Endothelial cell of umbilical vein (primary cell): ENCODE data around the gene AMELX. TPM values are rescaled to one million over a fixed set of nuclear protein-coding genes. Genes with fewer than 3 reads are reported as not detected.

ENCODE experiments used
- BruUV-seq: library from RNA; stranded (reverse); fragments of 400-500 nt; replicated peaks from 2 replicates; lab custom pipeline; 2021; lab: Mats Ljungman, UMichigan
- CTCF ChIA-PET: fragments of 300-600, 350-600 bp; sonication (Branson Sonifier 250); formaldehyde crosslinking; loops from one replicate; lab custom pipeline; 2021; ENCODE audit warnings: antibody characterized with exemption, inconsistent platforms; lab: Charles Lee
- POLR2A ChIA-PET: fragments of 300-600, 350-600 bp; sonication (Branson Sonifier 250); formaldehyde crosslinking; loops from one replicate; lab custom pipeline; 2021; ENCODE audit warnings: antibody characterized with exemption, inconsistent platforms; lab: Charles Lee
- DNase-seq: peaks from one replicate; pipeline ENCODE4 v3.0.0-alpha.2; 2011; ENCODE audit warnings: low read depth, low spot score
- FAIRE-seq: peaks from 2 replicates; lab custom pipeline; 2011; peaks lifted over from hg19 to GRCh38; lab: Jason Lieb, UNC
- H2AFZ ChIP-seq: 2 replicates; pipeline ENCODE4 v1.6.0; 2012; ENCODE audit warnings: low read depth, low read length, control low read depth, inconsistent platforms
- H3K27ac ChIP-seq: 2 replicates; pipeline ENCODE4 v1.5.1; 2011; ENCODE audit warnings: low read depth, mild to moderate bottlenecking, control low read depth, low read length, moderate library complexity; ENCODE audit not compliant: insufficient read depth
- H3K27me3 ChIP-seq, 2 experiments: 2 replicates each; pipeline versions ENCODE4 v1.6.0 to v1.6.1; 2011; ENCODE audit warnings: low read length in 2 of 2, mixed read lengths in 1 of 2; ENCODE audit not compliant: control insufficient read depth in 2 of 2, insufficient read depth in 2 of 2
- H3K36me3 ChIP-seq, 2 experiments: 2 replicates in 1 of 2; 3 replicates in 1 of 2; pipeline ENCODE4 v1.5.1; 2011; ENCODE audit warnings: low read length in 2 of 2, mild to moderate bottlenecking in 1 of 2, moderate library complexity in 1 of 2; ENCODE audit not compliant: control insufficient read depth in 2 of 2, insufficient read depth in 2 of 2; ENCODE audit errors: extremely low read depth in 1 of 2
- H3K4me1 ChIP-seq: 3 replicates; pipeline ENCODE4 v1.5.1; 2011; ENCODE audit warnings: mild to moderate bottlenecking, low read length; ENCODE audit not compliant: control insufficient read depth, insufficient read depth; ENCODE audit errors: extremely low read depth
- H3K4me2 ChIP-seq: 2 replicates; pipeline ENCODE4 v1.6.1; 2011; ENCODE audit warnings: low read length, control low read depth, mixed read lengths; ENCODE audit not compliant: insufficient read depth
- H3K4me3 ChIP-seq, 3 experiments: fragments of 200-600 bp in 1 of 3; sonication (generic), shearing (Covaris generic) in 1 of 3; replicated peaks in 1 of 3; 2 replicates each; pipeline ENCODE4 v1.5.1; 2011 to 2016; ENCODE audit warnings: control low read depth in 3 of 3, low read length in 3 of 3, mild to moderate bottlenecking in 2 of 3, inconsistent platforms in 1 of 3, low read depth in 1 of 3, moderate library complexity in 1 of 3; ENCODE audit not compliant: insufficient read depth in 1 of 3
- H3K79me2 ChIP-seq: 2 replicates; pipeline ENCODE4 v1.6.0; 2012; ENCODE audit warnings: low read length, inconsistent platforms; ENCODE audit not compliant: control insufficient read depth, insufficient read depth
- H3K9ac ChIP-seq: replicated peaks from 2 replicates; pipeline ENCODE3; 2011; ENCODE audit warnings: low read length, control low read depth; ENCODE audit not compliant: insufficient read depth; ENCODE audit errors: extremely low read depth
- H3K9me1 ChIP-seq: replicated peaks from 3 replicates; pipeline ENCODE4 v1.6.0; 2011; ENCODE audit warnings: mild to moderate bottlenecking, low read length; ENCODE audit not compliant: control insufficient read depth, insufficient read depth; ENCODE audit errors: extremely low read depth
- H3K9me3 ChIP-seq: replicated peaks from 2 replicates; pipeline ENCODE4 v1.5.1; 2012; ENCODE audit warnings: low read length, inconsistent platforms; ENCODE audit not compliant: control insufficient read depth, insufficient read depth
- H4K20me1 ChIP-seq: replicated peaks from 2 replicates; pipeline ENCODE3; 2011; ENCODE audit warnings: mild to moderate bottlenecking, low read length; ENCODE audit not compliant: control insufficient read depth, insufficient read depth; ENCODE audit errors: extremely low read depth
- EZH2 ChIP-seq: IDR thresholded peaks from 2 replicates; pipeline ENCODE4 v1.6.1; 2012; ENCODE audit warnings: borderline replicate concordance, low read depth, mild to moderate bottlenecking, moderate library complexity, low read length, inconsistent platforms; ENCODE audit not compliant: severe bottlenecking
- FOS ChIP-seq: IDR thresholded peaks from 2 replicates; pipeline ENCODE4 v1.6.1; 2011; ENCODE audit warnings: mild to moderate bottlenecking, low read length, moderate library complexity, borderline replicate concordance; ENCODE audit not compliant: insufficient read depth
- GATA2 ChIP-seq: IDR thresholded peaks from 2 replicates; pipeline ENCODE4 v1.7.0; 2011; ENCODE audit warnings: low read depth, mild to moderate bottlenecking, moderate library complexity, mixed read lengths, low read length; ENCODE audit not compliant: insufficient read length, insufficient read depth
- JUN ChIP-seq: IDR thresholded peaks from 2 replicates; pipeline ENCODE4 v1.6.1; 2011; ENCODE audit warnings: borderline replicate concordance, low read depth; ENCODE audit not compliant: insufficient read length, insufficient read depth
- MAX ChIP-seq: IDR thresholded peaks from 2 replicates; pipeline ENCODE4 v1.6.1; 2011; ENCODE audit not compliant: insufficient read depth, insufficient read length
- MYC ChIP-seq: IDR thresholded peaks from one replicate; pipeline ENCODE4 v1.6.1; 2011; ENCODE audit warnings: mild to moderate bottlenecking, low read depth, low read length
- POLR2A ChIP-seq: IDR thresholded peaks from 2 replicates; pipeline ENCODE4 v1.6.1; 2012; ENCODE audit warnings: low read depth, mild to moderate bottlenecking, control low read depth, low read length
- POLR2AphosphoS5 ChIP-seq: IDR thresholded peaks from 2 replicates; pipeline ENCODE4 v1.6.1; 2012; ENCODE audit warnings: low read depth, mild to moderate bottlenecking, control low read depth, low read length, moderate library complexity; ENCODE audit not compliant: insufficient read depth
- dilution Hi-C: fragments of 300-500 bp; cut with MboI; formaldehyde crosslinking; loops from one replicate; pipeline ENCODE4 v1.15.0; 2019; ENCODE audit warnings: low sequenced_read_pairs; ENCODE audit not compliant: extremely low pct_ligation_motif_present
- intact Hi-C: fragments of 100-400 bp; cut with micrococcal nuclease; formaldehyde crosslinking; loops from one replicate; pipeline ENCODE4 v1.10.0; 2022
- polyA plus RNA-seq, 4 experiments: library from polyadenylated mRNA; depleted of rRNA in 3 of 4; stranded (reverse) in 3 of 4; unstranded in 1 of 4; fragments of >200 nt; gene quantifications; 2 replicates each; pipeline versions ENCODE4 v1.2.1 to v1.2.3, GENCODE V29; 2011 to 2012; ENCODE audit warnings: missing spikeins in 1 of 4
- total RNA-seq: library from RNA; stranded (reverse); gene quantifications from 2 replicates; pipeline ENCODE4 v1.2.3, GENCODE V29; 2021
- TF ChIP-seq, protein P1 (sequence below), 2 donors: IDR thresholded peaks; 1 replicate in 1 of 2; 2 replicates in 1 of 2; pipeline ENCODE4 v1.5.1; 2011; ENCODE audit warnings: low read length in 2 of 2, mild to moderate bottlenecking in 2 of 2, moderate library complexity in 2 of 2, control low read depth in 1 of 2, inconsistent platforms in 1 of 2, low read depth in 1 of 2; ENCODE audit not compliant: insufficient read depth in 1 of 2; ENCODE audit errors: extremely low read depth in 1 of 2

AMELX gene
- total and polyA plus RNA-seq, 2 donors (not counting 3 experiments of a cell fraction or from before 2014, with no cell fraction given) = not detected

DNA sequence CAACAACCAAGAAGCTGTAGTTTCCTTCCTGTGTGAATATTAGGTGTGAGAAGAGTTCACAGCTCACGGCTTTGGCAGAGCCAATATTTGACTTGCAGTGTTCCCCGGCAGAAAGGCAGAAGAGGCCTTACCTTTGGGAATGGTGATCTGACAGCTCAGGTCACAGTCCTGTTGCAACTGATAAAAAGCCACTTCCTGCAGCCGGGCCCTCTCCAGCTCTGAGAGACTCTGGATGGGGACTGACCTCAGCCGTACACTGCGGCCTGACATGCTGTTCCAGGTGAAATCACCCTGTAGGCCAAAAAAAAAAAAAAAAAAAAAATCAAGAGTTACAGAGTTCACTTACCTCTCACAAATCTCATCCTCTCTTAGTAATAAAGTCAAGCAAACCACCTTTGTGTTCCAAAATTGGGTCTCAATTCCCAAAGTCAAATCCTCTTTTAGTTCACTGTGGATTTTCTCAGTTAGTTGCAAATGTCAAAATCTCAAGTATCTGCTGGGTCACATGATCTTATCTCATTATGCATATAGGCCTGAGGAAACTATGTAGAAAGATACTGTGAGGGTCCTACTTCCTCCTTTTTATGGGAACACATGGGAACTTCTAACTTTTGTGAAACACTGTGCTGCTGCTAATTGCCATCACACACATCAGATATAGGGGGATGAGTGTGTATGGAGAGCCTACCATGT lies 38.6 kb upstream of the AMELX start:
- H4K20me1 ChIP-seq = no peaks in the 10 kb centered on the region
- no peak overlapping the region for H3K4me3 ChIP-seq
- H3K4me1 ChIP-seq = no peaks in the 10 kb centered on the region
- no peak for FAIRE-seq
- H3K9me1 ChIP-seq = no peaks in the 10 kb centered on the region
- no peak for DNase-seq
- H3K36me3 ChIP-seq = no peaks in the 10 kb centered on the region
- no peaks in the 10 kb centered on the region for H3K9me3 ChIP-seq
- POLR2A ChIA-PET = no interaction called here
- CTCF ChIA-PET = no interaction called here
- dilution Hi-C loops = no loop called here
- no TSS peak for BruUV-seq
- no peak overlapping the region for H3K4me2 ChIP-seq
- TF ChIP-seq POLR2A = no peak
- TF ChIP-seq MYC = no peak
- no peak for TF ChIP-seq POLR2AphosphoS5
- no peak for TF ChIP-seq FOS
- TF ChIP-seq EZH2 = no peak
- no peak for TF ChIP-seq JUN
- TF ChIP-seq, protein P1, sequence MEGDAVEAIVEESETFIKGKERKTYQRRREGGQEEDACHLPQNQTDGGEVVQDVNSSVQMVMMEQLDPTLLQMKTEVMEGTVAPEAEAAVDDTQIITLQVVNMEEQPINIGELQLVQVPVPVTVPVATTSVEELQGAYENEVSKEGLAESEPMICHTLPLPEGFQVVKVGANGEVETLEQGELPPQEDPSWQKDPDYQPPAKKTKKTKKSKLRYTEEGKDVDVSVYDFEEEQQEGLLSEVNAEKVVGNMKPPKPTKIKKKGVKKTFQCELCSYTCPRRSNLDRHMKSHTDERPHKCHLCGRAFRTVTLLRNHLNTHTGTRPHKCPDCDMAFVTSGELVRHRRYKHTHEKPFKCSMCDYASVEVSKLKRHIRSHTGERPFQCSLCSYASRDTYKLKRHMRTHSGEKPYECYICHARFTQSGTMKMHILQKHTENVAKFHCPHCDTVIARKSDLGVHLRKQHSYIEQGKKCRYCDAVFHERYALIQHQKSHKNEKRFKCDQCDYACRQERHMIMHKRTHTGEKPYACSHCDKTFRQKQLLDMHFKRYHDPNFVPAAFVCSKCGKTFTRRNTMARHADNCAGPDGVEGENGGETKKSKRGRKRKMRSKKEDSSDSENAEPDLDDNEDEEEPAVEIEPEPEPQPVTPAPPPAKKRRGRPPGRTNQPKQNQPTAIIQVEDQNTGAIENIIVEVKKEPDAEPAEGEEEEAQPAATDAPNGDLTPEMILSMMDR (IDR thresholded peaks at IDR 0.05; ENCODE audit: extremely low read depth in 1 of 2, insufficient read depth in 1 of 2, low read depth in 1 of 2, low read length in 2 of 2) = no peak
- TF ChIP-seq MAX = no peak
- no peak for TF ChIP-seq GATA2
- H2AFZ ChIP-seq = no peak overlapping the region
- intact Hi-C loops = no loop called here
- no peak overlapping the region for H3K9ac ChIP-seq
- no peak overlapping the region for H3K27ac ChIP-seq
- H3K27me3 ChIP-seq = no peaks in the 10 kb centered on the region
- no peaks in the 10 kb centered on the region for H3K79me2 ChIP-seq
